Fibroblast of lung (primary cell): ENCODE results near the gene WIZ. TPM values are rescaled to one million over a fixed set of nuclear protein-coding genes. Genes with fewer than 3 reads are reported as not detected.

Source experiments
- DNase-seq, 2 donors: peaks; one replicate each; pipeline versions ENCODE4 v3.0.0 to v3.0.0-alpha.2; 2010; ENCODE audit warnings: low read depth in 2 of 2
- H2AFZ ChIP-seq: 2 replicates; pipeline ENCODE4 v1.5.1; 2012; ENCODE audit warnings: low read length, control low read depth, inconsistent platforms
- H3K27ac ChIP-seq: 2 replicates; pipeline ENCODE4 v1.5.1; 2011; ENCODE audit warnings: low read length, control low read depth; ENCODE audit not compliant: insufficient read depth
- H3K27me3 ChIP-seq: 2 replicates; pipeline ENCODE4 v1.5.1; 2011; ENCODE audit warnings: mild to moderate bottlenecking, low read length; ENCODE audit not compliant: control insufficient read depth, insufficient read depth
- H3K36me3 ChIP-seq: 2 replicates; pipeline ENCODE4 v1.5.1; 2011; ENCODE audit warnings: low read length; ENCODE audit not compliant: control insufficient read depth, insufficient read depth
- H3K4me1 ChIP-seq: 2 replicates; pipeline ENCODE4 v1.5.1; 2011; ENCODE audit warnings: low read length; ENCODE audit not compliant: control insufficient read depth, insufficient read depth; ENCODE audit errors: extremely low read depth
- H3K4me2 ChIP-seq: 2 replicates; pipeline ENCODE4 v1.5.1; 2011; ENCODE audit warnings: low read length, control low read depth; ENCODE audit not compliant: insufficient read depth; ENCODE audit errors: extremely low read depth
- H3K4me3 ChIP-seq, 4 experiments: fragments of 200-600 bp in 1 of 4; sonication (generic) in 1 of 4; replicated peaks in 1 of 4; 2 replicates each; pipeline ENCODE4 v1.5.1; 2011 to 2016; ENCODE audit warnings: low read length in 4 of 4, low read depth in 3 of 4, mild to moderate bottlenecking in 3 of 4, control low read depth in 2 of 4, inconsistent platforms in 1 of 4, mixed read lengths in 1 of 4; ENCODE audit not compliant: insufficient read depth in 1 of 4; ENCODE audit errors: control extremely low read depth in 1 of 4
- H3K79me2 ChIP-seq: 2 replicates; pipeline ENCODE4 v1.5.1; 2012; ENCODE audit warnings: mild to moderate bottlenecking, low read length, inconsistent platforms; ENCODE audit not compliant: control insufficient read depth, insufficient read depth
- H3K9ac ChIP-seq: 2 replicates; pipeline ENCODE4 v1.5.1; 2011; ENCODE audit warnings: mild to moderate bottlenecking, low read length, control low read depth; ENCODE audit not compliant: insufficient read depth
- H3K9me3 ChIP-seq: 2 replicates; pipeline ENCODE4 v1.5.1; 2012; ENCODE audit warnings: low read depth, low read length; ENCODE audit not compliant: control insufficient read depth, insufficient read depth
- H4K20me1 ChIP-seq: 2 replicates; pipeline ENCODE4 v1.5.1; 2011; ENCODE audit warnings: low read length; ENCODE audit not compliant: control insufficient read depth, insufficient read depth; ENCODE audit errors: extremely low read depth
- EZH2 ChIP-seq: IDR thresholded peaks from 2 replicates; pipeline ENCODE4 v1.5.1; 2012; ENCODE audit warnings: low read length, control low read depth, mild to moderate bottlenecking; ENCODE audit errors: missing control alignments
- polyA plus RNA-seq, 2 donors: library from polyadenylated mRNA; depleted of rRNA in 1 of 2; stranded (reverse) in 1 of 2; unstranded in 1 of 2; fragments of >200 nt; gene quantifications; 2 replicates each; pipeline ENCODE4 v1.2.1, GENCODE V29; 2011 to 2012; ENCODE audit warnings: missing spikeins in 1 of 2
- total RNA-seq: library from RNA; depleted of rRNA; stranded (reverse); fragments of >200 nt; gene quantifications from 2 replicates; pipeline ENCODE4 v1.2.1, GENCODE V29; 2014
- TF ChIP-seq, protein P1 (sequence below), 2 donors: IDR thresholded peaks in 1 of 2; conservative IDR thresholded peaks in 1 of 2; 1 replicate in 1 of 2; 2 replicates in 1 of 2; pipeline ENCODE4 v1.5.1; 2011 to 2012; ENCODE audit warnings: low read length in 2 of 2, control low read depth in 1 of 2, inconsistent platforms in 1 of 2, low read depth in 1 of 2, mild to moderate bottlenecking in 1 of 2

Gene WIZ
- total and polyA plus RNA-seq, 2 donors (not counting 1 experiment from before 2014, with no cell fraction given), result 7.5 to 9.7 TPM

DNA sequence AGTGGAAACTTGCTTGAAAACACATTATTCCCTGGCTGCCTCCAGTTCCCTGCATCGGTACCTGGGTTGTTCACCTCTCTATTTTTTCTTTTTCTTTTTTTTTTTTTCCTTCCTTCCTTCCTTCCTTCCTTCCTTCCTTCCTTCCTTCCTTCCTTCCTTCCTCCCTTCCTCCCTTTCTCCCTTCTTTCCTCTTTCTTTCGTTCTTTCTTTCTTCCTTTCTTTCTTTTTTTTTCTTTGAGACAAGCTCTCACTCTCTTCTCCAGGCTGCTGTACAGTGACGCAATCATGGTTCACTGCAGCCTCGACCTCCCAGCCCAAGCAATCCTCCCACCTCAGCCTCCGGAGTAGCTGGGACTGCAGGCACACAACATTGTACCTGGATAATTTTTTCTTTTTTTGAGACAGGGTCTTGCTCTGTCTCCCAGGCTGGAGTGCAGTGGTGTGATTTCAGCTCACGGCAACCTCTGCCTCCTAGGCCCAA lies 18.0 kb upstream of the WIZ start:
- no peak overlapping the region for H3K4me3 ChIP-seq
- H4K20me1 ChIP-seq, result no peaks in the 10 kb centered on the region
- H3K4me2 ChIP-seq, result no peak overlapping the region

DNA sequence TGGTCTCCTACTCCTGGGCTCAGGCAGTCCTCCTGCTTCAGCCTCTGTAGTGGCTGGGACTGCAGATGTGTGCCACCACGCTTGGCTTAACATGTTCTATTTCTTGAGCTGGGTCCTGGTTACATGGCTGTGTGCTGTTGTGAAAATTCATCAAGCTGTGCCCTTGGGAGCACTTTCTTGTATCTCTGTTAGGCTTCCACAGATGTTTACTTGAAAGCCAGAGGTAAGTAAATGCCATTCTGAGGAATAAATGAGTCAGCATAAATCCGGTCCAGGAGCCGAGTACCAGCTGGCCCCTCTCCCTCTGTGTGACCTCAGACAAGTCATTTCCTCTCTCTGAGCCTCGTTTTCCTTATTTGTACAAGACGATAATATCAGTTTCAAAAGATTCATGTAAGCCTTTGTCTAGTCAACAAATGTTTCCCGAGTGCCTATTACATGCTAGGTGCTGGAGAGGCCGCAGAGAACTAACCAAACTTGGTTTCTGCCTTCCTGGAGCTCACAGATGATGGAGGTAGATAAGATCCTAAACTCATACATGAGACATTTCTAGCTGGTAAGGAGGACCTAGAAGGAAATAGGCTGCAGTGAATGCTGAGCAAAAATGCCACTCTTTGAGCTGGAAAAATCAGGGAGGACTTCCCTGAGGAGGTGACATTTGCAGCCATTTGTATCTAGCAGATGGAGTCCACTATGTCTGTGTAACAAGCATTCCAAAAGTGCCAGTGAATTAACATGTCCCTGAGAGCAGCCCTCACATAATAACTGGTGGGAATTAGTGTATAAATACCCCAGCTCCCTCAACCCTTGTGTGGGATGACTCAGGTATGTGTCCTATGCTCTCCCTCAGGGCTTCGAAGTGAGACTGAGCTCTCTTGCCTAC lies 17.3 kb upstream of the WIZ start:
- Histone ChIP-seq H2AFZ (no peak overlapping the region), H3K4me2 (no peak overlapping the region), H3K9ac (no peak overlapping the region), H3K4me1 (no peaks in the 10 kb centered on the region), H3K9me3 (no peaks in the 10 kb centered on the region), H3K27me3 (peaks cover 7% of the 10 kb centered on the region), H3K36me3 (no peaks in the 10 kb centered on the region), H3K79me2 (no peaks in the 10 kb centered on the region), H3K4me3 (no peak overlapping the region), H4K20me1 (no peaks in the 10 kb centered on the region), H3K27ac (no peak overlapping the region)
- TF ChIP-seq EZH2, result no peak
- TF ChIP-seq, protein P1, sequence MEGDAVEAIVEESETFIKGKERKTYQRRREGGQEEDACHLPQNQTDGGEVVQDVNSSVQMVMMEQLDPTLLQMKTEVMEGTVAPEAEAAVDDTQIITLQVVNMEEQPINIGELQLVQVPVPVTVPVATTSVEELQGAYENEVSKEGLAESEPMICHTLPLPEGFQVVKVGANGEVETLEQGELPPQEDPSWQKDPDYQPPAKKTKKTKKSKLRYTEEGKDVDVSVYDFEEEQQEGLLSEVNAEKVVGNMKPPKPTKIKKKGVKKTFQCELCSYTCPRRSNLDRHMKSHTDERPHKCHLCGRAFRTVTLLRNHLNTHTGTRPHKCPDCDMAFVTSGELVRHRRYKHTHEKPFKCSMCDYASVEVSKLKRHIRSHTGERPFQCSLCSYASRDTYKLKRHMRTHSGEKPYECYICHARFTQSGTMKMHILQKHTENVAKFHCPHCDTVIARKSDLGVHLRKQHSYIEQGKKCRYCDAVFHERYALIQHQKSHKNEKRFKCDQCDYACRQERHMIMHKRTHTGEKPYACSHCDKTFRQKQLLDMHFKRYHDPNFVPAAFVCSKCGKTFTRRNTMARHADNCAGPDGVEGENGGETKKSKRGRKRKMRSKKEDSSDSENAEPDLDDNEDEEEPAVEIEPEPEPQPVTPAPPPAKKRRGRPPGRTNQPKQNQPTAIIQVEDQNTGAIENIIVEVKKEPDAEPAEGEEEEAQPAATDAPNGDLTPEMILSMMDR (conservative IDR thresholded peaks at IDR 0.05 in 1 of 2, IDR thresholded peaks at IDR 0.05 in 1 of 2; ENCODE audit: low read depth in 1 of 2, low read length in 2 of 2), result no peak
- DNase-seq, result peak in 1 of 2 donors; percentile 79

More for the DNA sequence above, 18.0 kb upstream of the WIZ start:
- Histone ChIP-seq H3K79me2 (no peaks in the 10 kb centered on the region), H2AFZ (no peak overlapping the region), H3K9ac (no peak overlapping the region), H3K27me3 (peaks cover 7% of the 10 kb centered on the region), H3K27ac (no peak overlapping the region), H3K4me1 (no peaks in the 10 kb centered on the region), H3K9me3 (no peaks in the 10 kb centered on the region), H3K36me3 (no peaks in the 10 kb centered on the region)
- no peak for DNase-seq
- TF ChIP-seq EZH2, result no peak
- TF ChIP-seq, protein P1 (conservative IDR thresholded peaks at IDR 0.05 in 1 of 2, IDR thresholded peaks at IDR 0.05 in 1 of 2; ENCODE audit: low read depth in 1 of 2, low read length in 2 of 2), result no peak

DNA sequence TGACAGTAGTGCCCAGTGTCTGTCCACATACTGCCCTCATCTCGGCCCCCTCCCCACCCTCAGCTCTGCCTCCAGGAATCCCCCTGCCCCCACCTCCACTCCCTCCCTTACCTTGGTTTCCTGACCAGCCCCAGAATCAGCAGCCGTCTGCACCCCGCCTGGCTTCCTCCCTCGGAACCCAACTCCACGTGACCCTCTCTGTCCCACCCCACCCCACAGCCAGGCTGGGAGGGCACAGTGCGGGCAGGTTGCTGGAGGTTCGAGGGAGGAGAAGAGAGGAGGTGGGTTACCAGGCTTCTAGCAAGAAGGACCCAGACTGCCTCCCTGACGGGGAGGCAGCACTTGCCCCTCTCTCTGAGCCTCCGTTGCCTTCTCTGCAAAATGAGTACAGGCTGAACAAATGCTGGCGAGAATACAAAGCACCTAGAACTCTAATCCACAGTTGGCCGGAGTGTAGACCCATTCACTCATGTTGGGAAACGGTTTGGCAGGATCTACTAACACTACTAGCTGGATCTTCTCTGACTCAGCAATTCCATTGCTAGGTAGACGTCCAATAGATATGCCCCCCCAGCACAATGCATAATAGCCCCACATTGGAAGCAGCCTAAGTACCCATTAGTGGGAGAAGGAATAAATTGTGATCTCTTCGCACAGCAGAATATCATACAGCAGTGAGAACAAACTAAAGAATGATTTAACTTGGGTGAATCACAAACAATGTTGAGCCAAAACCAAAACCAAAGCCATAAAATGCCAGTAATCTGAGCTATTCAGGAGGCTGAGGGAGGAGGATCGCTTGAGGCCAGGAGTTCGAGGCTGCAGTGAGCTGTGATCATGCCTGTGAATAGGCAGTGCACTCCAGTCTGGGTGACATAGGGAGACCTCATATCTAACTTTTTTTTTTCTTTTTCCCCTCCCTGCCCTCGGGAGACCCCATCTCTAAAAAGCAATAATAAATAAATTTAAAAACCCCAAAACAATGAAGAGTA lies 14.9 kb upstream of the WIZ start, which contains the start of gene RASAL3:
TSS of gene RASAL3 (minus strand) at position 151 of the 992 bp plus-strand sequence. CDS start 186 bp downstream, outside the sequence.
- no peak within 1 kb of the TSS for H3K4me3 ChIP-seq
- no peak within 1 kb of the TSS for H3K27ac ChIP-seq
- no peak within 1 kb of the TSS for H2AFZ ChIP-seq
- no peak within 1 kb of the TSS for H3K4me2 ChIP-seq
- no peaks in the 10 kb centered on the region for H3K79me2 ChIP-seq
- H3K4me1 ChIP-seq, result no peaks in the 10 kb centered on the region
- peaks cover 12% of the 10 kb centered on the region for H3K27me3 ChIP-seq
- DNase-seq, result no peak
- H4K20me1 ChIP-seq, result no peaks in the 10 kb centered on the region
- no peak within 1 kb of the TSS for H3K9ac ChIP-seq
- TF ChIP-seq, protein P1 (conservative IDR thresholded peaks at IDR 0.05 in 1 of 2, IDR thresholded peaks at IDR 0.05 in 1 of 2; ENCODE audit: low read depth in 1 of 2, low read length in 2 of 2), result no peak
- TF ChIP-seq EZH2, result no peak
- H3K36me3 ChIP-seq, result no peaks in the 10 kb centered on the region
- no peaks in the 10 kb centered on the region for H3K9me3 ChIP-seq
